HepG2 (cell line): Measurements from ENCODE around the gene MYBPC3. TPM values are rescaled to one million over a fixed set of nuclear protein-coding genes. Genes with fewer than 3 reads are reported as not detected.
A peak's percentile ranks its signal among the peaks of the same experiment; 100 is the strongest.

ENCODE experiments used
- FOSL1 ChIP-seq: sonication (generic); formaldehyde crosslinking; IDR thresholded peaks from 2 replicates; pipeline ENCODE4 v1.9.0; 2021; ENCODE audit warnings: missing genetic modification reagents, borderline replicate concordance
- MBNL3 ChIP-seq: fragments of 250-450 bp; sonication (Bioruptor Pico); conservative IDR thresholded peaks from 2 replicates; pipeline ENCODE4 v1.8.0; 2022; ENCODE audit warnings: mild to moderate bottlenecking, inconsistent platforms
- SMC3 ChIP-seq: IDR thresholded peaks from 2 replicates; pipeline ENCODE4 v1.6.1; 2011; ENCODE audit warnings: low read length, improper control_type of control experiment
- TGIF2 ChIP-seq: IDR thresholded peaks from 2 replicates; pipeline ENCODE4 v1.6.1; 2016; ENCODE audit warnings: control low read depth, missing compliant biosample characterization
- XRCC5 ChIP-seq: fragments of 200-400 bp; formaldehyde crosslinking; optimal IDR thresholded peaks from 2 replicates; pipeline ENCODE3; 2017; ENCODE audit warnings: mild to moderate bottlenecking, low read length
- ZFYVE20 ChIP-seq: sonication (generic); formaldehyde crosslinking; IDR thresholded peaks from 2 replicates; pipeline ENCODE4 v1.8.0; 2023; ENCODE audit warnings: low read depth, mild to moderate bottlenecking, moderate library complexity, missing genetic modification reagents, borderline replicate concordance
- polyA plus RNA-seq, 8 experiments: library from polyadenylated mRNA; depleted of rRNA in 3 of 8; stranded (reverse) in 7 of 8; unstranded in 1 of 8; fragments of >200 nt; fragmentation: Illumina TruSeq in 4 of 8; extraction: Trizol in 4 of 8; gene quantifications; 2 replicates each; pipeline versions ENCODE4 v1.2.1 to v1.2.3, GENCODE V29; 2011 to 2016; ENCODE audit warnings: low read depth in 4 of 8, missing spikeins in 1 of 8, mixed read lengths in 1 of 8; ENCODE audit not compliant: insufficient read depth in 1 of 8
- total RNA-seq, 5 experiments: library from RNA; depleted of rRNA; stranded (reverse); fragments of >200 nt; fragmentation: Illumina TruSeq; extraction: Trizol; gene quantifications; 2 replicates each; pipeline ENCODE4 v1.2.3, GENCODE V29; 2016; ENCODE audit warnings: low read depth in 1 of 5
- TF ChIP-seq, protein P1 (sequence below): IDR thresholded peaks from 2 replicates; pipeline ENCODE4 v1.6.1; 2016; ENCODE audit warnings: control low read depth
- TF ChIP-seq, protein P2 (sequence below): sonication (generic); formaldehyde crosslinking; IDR thresholded peaks from 2 replicates; pipeline ENCODE4 v1.5.0; 2020; ENCODE audit warnings: mild to moderate bottlenecking, missing genetic modification reagents, moderate library complexity
- TF ChIP-seq, protein P3 (sequence below): sonication (generic); formaldehyde crosslinking; IDR thresholded peaks from 2 replicates; pipeline ENCODE4 v1.4.0; 2020; ENCODE audit warnings: missing genetic modification reagents

Gene MYBPC3
- total and polyA plus RNA-seq, 2 of the 13 experiments (the other 11 are each of a cell fraction or from before 2014, with no cell fraction given): not detected

- TF ChIP-seq TGIF2: 0 out of 2 replicates have a peak, but pooled peaks have one; percentile 23
- TF ChIP-seq XRCC5: peak; percentile 28
- no peak for TF ChIP-seq ZFYVE20
- TF ChIP-seq, protein P1, sequence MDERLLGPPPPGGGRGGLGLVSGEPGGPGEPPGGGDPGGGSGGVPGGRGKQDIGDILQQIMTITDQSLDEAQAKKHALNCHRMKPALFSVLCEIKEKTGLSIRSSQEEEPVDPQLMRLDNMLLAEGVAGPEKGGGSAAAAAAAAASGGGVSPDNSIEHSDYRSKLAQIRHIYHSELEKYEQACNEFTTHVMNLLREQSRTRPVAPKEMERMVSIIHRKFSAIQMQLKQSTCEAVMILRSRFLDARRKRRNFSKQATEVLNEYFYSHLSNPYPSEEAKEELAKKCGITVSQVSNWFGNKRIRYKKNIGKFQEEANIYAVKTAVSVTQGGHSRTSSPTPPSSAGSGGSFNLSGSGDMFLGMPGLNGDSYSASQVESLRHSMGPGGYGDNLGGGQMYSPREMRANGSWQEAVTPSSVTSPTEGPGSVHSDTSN (CRISPR knock-in tag): no peak
- TF ChIP-seq SMC3: peak; percentile 39; the same call in 1 of the 2 replicates
- TF ChIP-seq, protein P2, sequence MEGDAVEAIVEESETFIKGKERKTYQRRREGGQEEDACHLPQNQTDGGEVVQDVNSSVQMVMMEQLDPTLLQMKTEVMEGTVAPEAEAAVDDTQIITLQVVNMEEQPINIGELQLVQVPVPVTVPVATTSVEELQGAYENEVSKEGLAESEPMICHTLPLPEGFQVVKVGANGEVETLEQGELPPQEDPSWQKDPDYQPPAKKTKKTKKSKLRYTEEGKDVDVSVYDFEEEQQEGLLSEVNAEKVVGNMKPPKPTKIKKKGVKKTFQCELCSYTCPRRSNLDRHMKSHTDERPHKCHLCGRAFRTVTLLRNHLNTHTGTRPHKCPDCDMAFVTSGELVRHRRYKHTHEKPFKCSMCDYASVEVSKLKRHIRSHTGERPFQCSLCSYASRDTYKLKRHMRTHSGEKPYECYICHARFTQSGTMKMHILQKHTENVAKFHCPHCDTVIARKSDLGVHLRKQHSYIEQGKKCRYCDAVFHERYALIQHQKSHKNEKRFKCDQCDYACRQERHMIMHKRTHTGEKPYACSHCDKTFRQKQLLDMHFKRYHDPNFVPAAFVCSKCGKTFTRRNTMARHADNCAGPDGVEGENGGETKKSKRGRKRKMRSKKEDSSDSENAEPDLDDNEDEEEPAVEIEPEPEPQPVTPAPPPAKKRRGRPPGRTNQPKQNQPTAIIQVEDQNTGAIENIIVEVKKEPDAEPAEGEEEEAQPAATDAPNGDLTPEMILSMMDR: peak; percentile 74
- no peak for TF ChIP-seq MBNL3 (CRISPR knock-in tag)
- TF ChIP-seq, protein P3, sequence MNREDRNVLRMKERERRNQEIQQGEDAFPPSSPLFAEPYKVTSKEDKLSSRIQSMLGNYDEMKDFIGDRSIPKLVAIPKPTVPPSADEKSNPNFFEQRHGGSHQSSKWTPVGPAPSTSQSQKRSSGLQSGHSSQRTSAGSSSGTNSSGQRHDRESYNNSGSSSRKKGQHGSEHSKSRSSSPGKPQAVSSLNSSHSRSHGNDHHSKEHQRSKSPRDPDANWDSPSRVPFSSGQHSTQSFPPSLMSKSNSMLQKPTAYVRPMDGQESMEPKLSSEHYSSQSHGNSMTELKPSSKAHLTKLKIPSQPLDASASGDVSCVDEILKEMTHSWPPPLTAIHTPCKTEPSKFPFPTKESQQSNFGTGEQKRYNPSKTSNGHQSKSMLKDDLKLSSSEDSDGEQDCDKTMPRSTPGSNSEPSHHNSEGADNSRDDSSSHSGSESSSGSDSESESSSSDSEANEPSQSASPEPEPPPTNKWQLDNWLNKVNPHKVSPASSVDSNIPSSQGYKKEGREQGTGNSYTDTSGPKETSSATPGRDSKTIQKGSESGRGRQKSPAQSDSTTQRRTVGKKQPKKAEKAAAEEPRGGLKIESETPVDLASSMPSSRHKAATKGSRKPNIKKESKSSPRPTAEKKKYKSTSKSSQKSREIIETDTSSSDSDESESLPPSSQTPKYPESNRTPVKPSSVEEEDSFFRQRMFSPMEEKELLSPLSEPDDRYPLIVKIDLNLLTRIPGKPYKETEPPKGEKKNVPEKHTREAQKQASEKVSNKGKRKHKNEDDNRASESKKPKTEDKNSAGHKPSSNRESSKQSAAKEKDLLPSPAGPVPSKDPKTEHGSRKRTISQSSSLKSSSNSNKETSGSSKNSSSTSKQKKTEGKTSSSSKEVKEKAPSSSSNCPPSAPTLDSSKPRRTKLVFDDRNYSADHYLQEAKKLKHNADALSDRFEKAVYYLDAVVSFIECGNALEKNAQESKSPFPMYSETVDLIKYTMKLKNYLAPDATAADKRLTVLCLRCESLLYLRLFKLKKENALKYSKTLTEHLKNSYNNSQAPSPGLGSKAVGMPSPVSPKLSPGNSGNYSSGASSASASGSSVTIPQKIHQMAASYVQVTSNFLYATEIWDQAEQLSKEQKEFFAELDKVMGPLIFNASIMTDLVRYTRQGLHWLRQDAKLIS (CRISPR knock-in tag): no peak
- no peak for TF ChIP-seq FOSL1 (CRISPR knock-in tag)
Measured at GRCh38 chr11:47348859-47349258, 3.6 kb downstream of the MYBPC3 start (continued).
